NCI-H128 (cell line): ENCODE measurements around the gene GABBR1.

ENCODE experiments used
- DNase-seq: peaks from one replicate; lab custom pipeline; 2025; ENCODE audit not compliant: unreplicated experiment; lab: John Stamatoyannopoulos, UW

Gene GABBR1

GRCh38 chr6:29567991-29568390, 65.0 kb downstream of the GABBR1 start:
- DNase-seq, result no peak

- DNase-seq, result no peak
Measured at GRCh38 chr6:29567541-29567940, 65.4 kb downstream of the GABBR1 start.

- DNase-seq, result no peak
Measured at GRCh38 chr6:29566856-29567255, 66.1 kb downstream of the GABBR1 start.

- no peak for DNase-seq
Measured at GRCh38 chr6:29564875-29565274, 68.1 kb downstream of the GABBR1 start.

GRCh38 chr6:29563435-29563965, 69.5 kb downstream of the GABBR1 start:
- DNase-seq, result no peak

GRCh38 chr6:29561606-29562181, 71.3 kb downstream of the GABBR1 start:
- DNase-seq, result no peak

- DNase-seq, result no peak
Measured at GRCh38 chr6:29561091-29561490, 71.9 kb downstream of the GABBR1 start.

- no peak for DNase-seq
Measured at GRCh38 chr6:29559524-29560287, 73.3 kb downstream of the GABBR1 start, which contains the start of gene UBD. TSS of gene UBD (minus strand) at chr6:29559732. CDS start at chr6:29559701, 31 bp downstream.

- DNase-seq, result no peak
Measured at GRCh38 chr6:29558439-29559079, 74.4 kb downstream of the GABBR1 start.

- no peak for DNase-seq
Measured at GRCh38 chr6:29557320-29557719, 75.7 kb downstream of the GABBR1 start.

GRCh38 chr6:29554764-29555163, 78.2 kb downstream of the GABBR1 start:
- DNase-seq, result no peak

- no peak for DNase-seq
Measured at GRCh38 chr6:29553268-29554057, 79.5 kb downstream of the GABBR1 start.

- DNase-seq, result no peak
Measured at GRCh38 chr6:29552512-29553051, 80.4 kb downstream of the GABBR1 start.

- no peak for DNase-seq
Measured at GRCh38 chr6:29547573-29547972, 85.4 kb downstream of the GABBR1 start.

GRCh38 chr6:29537714-29538403, 95.1 kb downstream of the GABBR1 start:
- no peak for DNase-seq

GRCh38 chr6:29532320-29532951, 100.5 kb downstream of the GABBR1 start:
- no peak for DNase-seq

GRCh38 chr6:29531668-29532067, 101.3 kb downstream of the GABBR1 start:
- no peak for DNase-seq

- no peak for DNase-seq
Measured at GRCh38 chr6:29530671-29531310, 102.2 kb downstream of the GABBR1 start.

GRCh38 chr6:29529956-29530355, 103.0 kb downstream of the GABBR1 start:
- no peak for DNase-seq
